GM12864 (cell line): ENCODE data around the gene PEX5L.

Experiments used
- DNase-seq: peaks from one replicate; pipeline ENCODE4 v3.0.0-alpha.2; 2011; ENCODE audit warnings: low read depth
- H3K4me3 ChIP-seq: 2 replicates; pipeline ENCODE4 v1.5.1; 2011; ENCODE audit warnings: mild to moderate bottlenecking, low read depth, low read length, control low read depth
- CTCF ChIP-seq: IDR thresholded peaks from 2 replicates; pipeline ENCODE4 v1.5.1; 2011; ENCODE audit warnings: low read depth, mild to moderate bottlenecking, moderate library complexity, low read length, control low read depth, inconsistent platforms; ENCODE audit errors: missing control alignments

Gene PEX5L

GRCh38 chr3:179969525-179969924 lies 67.2 kb downstream of the PEX5L start:
- DNase-seq, result no peak
- no peak for TF ChIP-seq CTCF
- no peak overlapping the region for H3K4me3 ChIP-seq

GRCh38 chr3:179967622-179968021 lies 69.1 kb downstream of the PEX5L start:
- no peak for TF ChIP-seq CTCF
- no peak overlapping the region for H3K4me3 ChIP-seq
- no peak for DNase-seq

- no peak for TF ChIP-seq CTCF
- DNase-seq, result no peak
- H3K4me3 ChIP-seq, result no peak overlapping the region
These were observed 71.8 kb downstream of the PEX5L start for GRCh38 chr3:179964890-179965289.

GRCh38 chr3:179962629-179963387 lies 73.9 kb downstream of the PEX5L start:
- no peak for TF ChIP-seq CTCF

GRCh38 chr3:179961703-179962078 lies 75.0 kb downstream of the PEX5L start:
- no peak for TF ChIP-seq CTCF
- H3K4me3 ChIP-seq, result no peak overlapping the region
- DNase-seq, result no peak

More at GRCh38 chr3:179962629-179963387, 73.9 kb downstream of the PEX5L start:
- H3K4me3 ChIP-seq, result no peak overlapping the region
- no peak for DNase-seq

- H3K4me3 ChIP-seq, result no peak overlapping the region; the same call in 1 of the 2 replicates
- no peak for TF ChIP-seq CTCF
- no peak for DNase-seq
These were observed 75.5 kb downstream of the PEX5L start for GRCh38 chr3:179961071-179961702.
